OCI-LY3 (cell line): Measurements from ENCODE around the gene EIF6.

Experiments
- H2AFZ ChIP-seq: fragments of 200-600, 300-600 bp; shearing (Covaris generic); 2 replicates; pipeline ENCODE4 v1.6.0; 2014; ENCODE audit warnings: antibody characterized with exemption, low read depth, low read length
- H3K27ac ChIP-seq: fragments of 200-600, 300-600 bp; sonication (generic); 2 replicates; pipeline ENCODE4 v1.5.1; 2014; ENCODE audit warnings: mild to moderate bottlenecking, low read length, moderate library complexity, mixed read lengths
- H3K27me3 ChIP-seq: fragments of 200-600, 300-600 bp; sonication (generic); 2 replicates; pipeline ENCODE4 v1.6.1; 2014; ENCODE audit warnings: low read depth, low read length, mixed read lengths
- H3K36me3 ChIP-seq: fragments of 200-600, 300-600 bp; sonication (generic); replicated peaks from 2 replicates; pipeline ENCODE3; 2014; ENCODE audit warnings: low read depth, low read length, mixed read lengths
- H3K4me1 ChIP-seq: fragments of 300-600, 200-600 bp; sonication (generic); 2 replicates; pipeline ENCODE4 v1.6.1; 2014; ENCODE audit warnings: low read length, mixed read lengths
- H3K4me2 ChIP-seq: fragments of 200-600, 300-600 bp; sonication (generic); 2 replicates; pipeline ENCODE4 v1.6.1; 2014; ENCODE audit warnings: low read length, mixed read lengths
- H3K4me3 ChIP-seq: fragments of 300-600, 200-600 bp; sonication (generic); 2 replicates; pipeline ENCODE4 v1.5.1; 2014; ENCODE audit warnings: antibody characterized with exemption, mild to moderate bottlenecking, low read length, moderate library complexity
- H3K79me2 ChIP-seq: fragments of 300-600, 200-600 bp; shearing (Covaris generic); 2 replicates; pipeline ENCODE4 v1.6.1; 2014; ENCODE audit warnings: mild to moderate bottlenecking, low read length, mixed read lengths
- H3K9ac ChIP-seq: fragments of 300-600, 200-600 bp; shearing (Covaris generic); 2 replicates; pipeline ENCODE4 v1.6.0; 2014; ENCODE audit warnings: mild to moderate bottlenecking, low read length, moderate library complexity
- H3K9me3 ChIP-seq: fragments of 200-600, 300-600 bp; shearing (Covaris generic); 2 replicates; pipeline ENCODE4 v1.6.1; 2014; ENCODE audit warnings: low read length, mixed read lengths; ENCODE audit not compliant: insufficient read depth
- H4K20me1 ChIP-seq: fragments of 200-600, 300-600 bp; sonication (generic); 2 replicates; pipeline ENCODE4 v1.6.1; 2016; ENCODE audit warnings: low read length, mixed read lengths; ENCODE audit not compliant: insufficient read depth
- CTCF ChIP-seq: fragments of 200-600, 300-600 bp; sonication (generic); IDR thresholded peaks from 2 replicates; pipeline ENCODE4 v1.5.1; 2014; ENCODE audit warnings: antibody characterized with exemption, low read length, low read depth
- EZH2phosphoT487 ChIP-seq: fragments of 200-600 bp; shearing (Covaris generic); IDR thresholded peaks from 2 replicates; pipeline ENCODE4 v1.6.1; 2018; ENCODE audit warnings: antibody characterized with exemption, mixed run types, low read depth

The EIF6 gene

GRCh38 chr20:35281506-35282101, 3.0 kb downstream of the EIF6 start:
- peaks cover 6% of the 10 kb centered on the region; the same call in 1 of the 2 replicates for H4K20me1 ChIP-seq
- H3K4me2 ChIP-seq, result no peak overlapping the region
- no peak overlapping the region for H2AFZ ChIP-seq
- H3K36me3 ChIP-seq, result peaks cover 41% of the 10 kb centered on the region
- H3K4me1 ChIP-seq, result peaks cover 33% of the 10 kb centered on the region
- TF ChIP-seq CTCF, result no peak
- TF ChIP-seq EZH2phosphoT487, result no peak
- H3K79me2 ChIP-seq, result peaks cover 47% of the 10 kb centered on the region
- no peak overlapping the region for H3K4me3 ChIP-seq
- H3K27ac ChIP-seq, result no peak overlapping the region
- H3K27me3 ChIP-seq, result no peaks in the 10 kb centered on the region
- H3K9ac ChIP-seq, result no peak overlapping the region
- H3K9me3 ChIP-seq, result no peaks in the 10 kb centered on the region

GRCh38 chr20:35280523-35280922, 4.0 kb downstream of the EIF6 start:
- Histone ChIP-seq H3K79me2 (peaks cover 54% of the 10 kb centered on the region), H3K27ac (peak overlapping the region; percentile 31), H3K4me3 (no peak overlapping the region), H3K9me3 (no peaks in the 10 kb centered on the region), H2AFZ (no peak overlapping the region), H4K20me1 (peaks cover 6% of the 10 kb centered on the region; the same call in 1 of the 2 replicates), H3K36me3 (peaks cover 49% of the 10 kb centered on the region), H3K9ac (no peak overlapping the region), H3K27me3 (no peaks in the 10 kb centered on the region), H3K4me2 (peak overlapping the region; percentile 3; the same call in 1 of the 2 replicates), H3K4me1 (peaks cover 32% of the 10 kb centered on the region)
- TF ChIP-seq CTCF (no peak), EZH2phosphoT487 (no peak)

- Histone ChIP-seq H2AFZ (no peak overlapping the region), H3K4me1 (peaks cover 28% of the 10 kb centered on the region), H3K4me2 (peak overlapping the region; percentile 3; the same call in 1 of the 2 replicates), H3K79me2 (peaks cover 54% of the 10 kb centered on the region), H3K4me3 (no peak overlapping the region), H3K36me3 (peaks cover 49% of the 10 kb centered on the region), H3K9ac (no peak overlapping the region), H4K20me1 (peaks cover 6% of the 10 kb centered on the region; the same call in 1 of the 2 replicates), H3K9me3 (no peaks in the 10 kb centered on the region), H3K27ac (peak overlapping the region; percentile 31), H3K27me3 (no peaks in the 10 kb centered on the region)
- no peak for TF ChIP-seq CTCF
- no peak for TF ChIP-seq EZH2phosphoT487
These were observed 4.9 kb downstream of the EIF6 start for GRCh38 chr20:35279533-35280174.

- H2AFZ ChIP-seq, result no peak overlapping the region
- peaks cover 28% of the 10 kb centered on the region for H3K4me1 ChIP-seq
- no peaks in the 10 kb centered on the region for H3K9me3 ChIP-seq
- no peak overlapping the region for H3K4me2 ChIP-seq
- H3K79me2 ChIP-seq, result peaks cover 48% of the 10 kb centered on the region
- H3K9ac ChIP-seq, result no peak overlapping the region
- TF ChIP-seq CTCF, result no peak
- no peak for TF ChIP-seq EZH2phosphoT487
- peak overlapping the region; percentile 80 for H3K27ac ChIP-seq
- H3K27me3 ChIP-seq, result no peaks in the 10 kb centered on the region
- peaks cover 49% of the 10 kb centered on the region for H3K36me3 ChIP-seq
- H4K20me1 ChIP-seq, result peaks cover 6% of the 10 kb centered on the region; the same call in 1 of the 2 replicates
- H3K4me3 ChIP-seq, result no peak overlapping the region
These were observed 5.5 kb downstream of the EIF6 start for GRCh38 chr20:35279040-35279439.
